Left lung (tissue), 10 donors: Measurements from ENCODE around the gene CYSRT1. TPM values are rescaled to one million over a fixed set of nuclear protein-coding genes. Genes with fewer than 3 reads are reported as not detected.
"Not testable (repeated sequence)": the region's sequence is repeated elsewhere in the genome, so short reads cannot be mapped to it uniquely, and the experiment has no call there.

ENCODE experiments used
- ATAC-seq: fragments of 200-7000 bp; cut with Tn5 transposase; one replicate; pipeline ENCODE4 v1.9.1; 2020; ENCODE audit warnings: moderate library complexity
- DNase-seq, 4 donors: peaks; one replicate each; pipeline ENCODE4 v3.0.0-alpha.2; 2013 to 2020
- H3K27ac ChIP-seq, 2 donors: fragments of 200-600 bp; sonication (generic) in 1 of 2; one replicate each; pipeline versions ENCODE4 v1.5.0 to v1.8.0; 2020 to 2021
- H3K27me3 ChIP-seq, 2 donors: fragments of 200-600 bp; sonication (generic) in 1 of 2; one replicate each; pipeline versions ENCODE4 v1.5.0 to v1.8.0; 2020 to 2021
- H3K36me3 ChIP-seq, 2 donors: fragments of 200-600 bp; sonication (generic) in 1 of 2; one replicate each; pipeline versions ENCODE4 v1.5.0 to v1.8.0; 2020 to 2021
- H3K4me1 ChIP-seq, 2 donors: fragments of 200-600 bp; one replicate each; pipeline ENCODE4 v1.8.0; 2021
- H3K4me3 ChIP-seq, 2 donors: fragments of 200-600 bp; sonication (generic) in 1 of 2; one replicate each; pipeline versions ENCODE4 v1.5.0 to v1.8.0; 2020 to 2021; ENCODE audit warnings: mild to moderate bottlenecking in 1 of 2
- H3K9me3 ChIP-seq, 2 donors: fragments of 200-600 bp; sonication (generic) in 1 of 2; one replicate each; pipeline versions ENCODE4 v1.5.0 to v1.8.0; 2020 to 2021
- intact Hi-C, 2 donors: fragments of 100-400 bp; cut with DNase I; formaldehyde crosslinking; loops; one replicate each; pipeline versions ENCODE4 v1.11.2 to v1.14.2; 2022
- polyA plus RNA-seq, 6 donors: library from polyadenylated mRNA; unstranded; fragments of 120-200 nt; gene quantifications; one replicate each; pipeline ENCODE4 v1.2.1, GENCODE V29; 2013; ENCODE audit not compliant: insufficient read length in 6 of 6
- total RNA-seq, 2 donors: library from RNA; stranded (reverse); fragmentation: NEBNext Ultra II Directional; extraction: Animal tissue kit (Norgen Biotek cat#: 25700); gene quantifications; one replicate each; pipeline ENCODE4 v1.2.1, GENCODE V29; 2021
- TF ChIP-seq, protein P1 (sequence below), 2 donors: fragments of 200-600 bp; sonication (generic) in 1 of 2; IDR thresholded peaks; one replicate each; pipeline versions ENCODE4 v1.5.0 to v1.8.0; 2021; ENCODE audit warnings: antibody characterized with exemption in 2 of 2
- donor health status: DM: no; HTN: yes; CAD: no.
- donor health status: DM: no; HTN: no; CAD: no.

Gene CYSRT1
- total and polyA plus RNA-seq, 8 donors = 0.44 to 3.7 (median 2.3) TPM

DNA sequence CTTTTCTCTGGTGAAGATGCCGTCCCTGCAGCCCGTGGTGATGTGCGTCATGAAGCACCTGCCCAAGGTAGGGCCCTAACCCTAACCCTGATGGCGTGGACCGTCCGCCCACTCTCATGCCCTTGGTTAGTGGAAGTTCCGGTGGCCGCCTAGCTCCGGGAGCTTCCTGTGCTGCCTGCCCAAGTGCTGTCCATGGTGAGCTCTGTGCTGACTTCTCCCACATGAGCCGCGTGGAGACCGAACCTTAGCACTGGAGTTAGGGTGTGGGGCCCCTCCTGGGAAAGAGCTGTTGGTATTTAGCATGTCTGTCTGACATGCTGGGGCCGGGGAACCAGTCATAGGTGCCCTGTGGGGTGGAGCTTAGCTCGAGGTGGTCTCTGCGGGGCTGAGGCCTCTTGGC, 31.4 kb downstream of the CYSRT1 start:
- H3K27me3 ChIP-seq = no peaks in the 10 kb centered on the region
- H3K27ac ChIP-seq = no peak overlapping the region
- intact Hi-C loops = no loop called here
- H3K4me1 ChIP-seq = peaks cover 13 to 28% of the 10 kb centered on the region in 2 donors
- peak overlapping the region; percentile 98 to 99 for H3K4me3 ChIP-seq
- ATAC-seq (no peak), DNase-seq (no peak)
- H3K36me3 ChIP-seq = peaks cover 0 to 27% of the 10 kb centered on the region in 2 donors
- no peaks in the 10 kb centered on the region for H3K9me3 ChIP-seq
- TF ChIP-seq, protein P1, sequence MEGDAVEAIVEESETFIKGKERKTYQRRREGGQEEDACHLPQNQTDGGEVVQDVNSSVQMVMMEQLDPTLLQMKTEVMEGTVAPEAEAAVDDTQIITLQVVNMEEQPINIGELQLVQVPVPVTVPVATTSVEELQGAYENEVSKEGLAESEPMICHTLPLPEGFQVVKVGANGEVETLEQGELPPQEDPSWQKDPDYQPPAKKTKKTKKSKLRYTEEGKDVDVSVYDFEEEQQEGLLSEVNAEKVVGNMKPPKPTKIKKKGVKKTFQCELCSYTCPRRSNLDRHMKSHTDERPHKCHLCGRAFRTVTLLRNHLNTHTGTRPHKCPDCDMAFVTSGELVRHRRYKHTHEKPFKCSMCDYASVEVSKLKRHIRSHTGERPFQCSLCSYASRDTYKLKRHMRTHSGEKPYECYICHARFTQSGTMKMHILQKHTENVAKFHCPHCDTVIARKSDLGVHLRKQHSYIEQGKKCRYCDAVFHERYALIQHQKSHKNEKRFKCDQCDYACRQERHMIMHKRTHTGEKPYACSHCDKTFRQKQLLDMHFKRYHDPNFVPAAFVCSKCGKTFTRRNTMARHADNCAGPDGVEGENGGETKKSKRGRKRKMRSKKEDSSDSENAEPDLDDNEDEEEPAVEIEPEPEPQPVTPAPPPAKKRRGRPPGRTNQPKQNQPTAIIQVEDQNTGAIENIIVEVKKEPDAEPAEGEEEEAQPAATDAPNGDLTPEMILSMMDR (IDR thresholded peaks at IDR 0.05) = no peak

DNA sequence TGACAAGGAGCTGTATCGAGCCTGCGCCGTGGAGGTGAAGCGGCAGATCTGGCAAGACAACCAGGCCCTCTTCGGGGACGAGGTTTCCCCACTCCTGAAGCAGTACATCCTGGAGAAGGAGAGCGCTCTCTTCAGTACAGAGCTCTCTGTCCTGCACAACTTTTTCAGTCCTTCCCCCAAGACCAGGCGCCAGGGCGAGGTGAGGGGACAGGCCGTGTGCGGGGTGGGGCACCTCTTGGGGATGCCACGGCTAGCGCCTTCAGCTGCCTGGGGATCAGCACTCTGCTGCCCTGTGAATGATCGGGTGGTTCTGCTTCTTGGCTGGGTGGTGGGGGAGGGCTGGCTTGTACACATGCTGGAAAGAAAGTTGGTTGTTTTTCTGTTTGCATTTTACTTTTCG, 31.9 kb downstream of the CYSRT1 start:
- TF ChIP-seq, protein P1 (IDR thresholded peaks at IDR 0.05) = no peak
- intact Hi-C loops = no loop called here
- Histone ChIP-seq H3K36me3 (peaks cover 0 to 27% of the 10 kb centered on the region in 2 donors), H3K27ac (no peak overlapping the region), H3K9me3 (no peaks in the 10 kb centered on the region), H3K27me3 (no peaks in the 10 kb centered on the region), H3K4me3 (peak overlapping the region in 1 of 2 donors; percentile 99), H3K4me1 (peaks cover 13 to 28% of the 10 kb centered on the region in 2 donors)
- ATAC-seq (no peak), DNase-seq (no peak)

DNA sequence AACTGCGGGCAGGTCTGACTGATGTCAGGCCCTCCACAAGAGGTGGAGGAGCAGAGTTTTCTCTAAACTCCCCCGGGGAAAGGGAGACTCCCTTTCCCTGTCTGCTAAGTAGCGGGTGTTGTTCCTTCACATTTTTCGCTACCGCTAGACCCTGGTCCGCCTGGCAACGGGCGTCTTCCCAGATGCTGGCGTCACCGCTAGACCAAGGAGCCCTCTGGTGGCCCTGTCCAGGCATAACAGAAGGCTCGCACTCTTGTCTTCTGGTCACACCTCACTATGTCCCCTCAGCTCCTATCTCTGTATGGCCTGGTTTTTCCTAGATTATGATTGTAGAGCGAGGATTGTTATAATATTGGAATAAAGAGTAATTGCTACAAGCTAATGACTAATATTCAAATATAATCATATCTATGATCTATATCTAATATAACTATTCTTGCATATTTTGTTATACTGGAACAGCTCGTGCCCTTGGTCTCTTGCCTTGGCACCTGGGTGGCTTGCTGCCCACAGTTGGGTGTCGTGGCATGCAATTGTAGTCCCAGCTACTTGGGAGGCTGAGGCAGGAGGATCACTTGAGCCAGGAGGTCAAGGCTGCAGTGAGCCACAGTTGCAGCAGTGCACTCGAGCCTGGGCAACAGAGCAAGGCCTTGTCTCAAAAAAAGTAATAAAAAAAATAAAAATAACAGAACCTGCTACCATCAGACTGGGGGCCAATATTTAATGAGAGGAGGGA, 37.4 kb downstream of the CYSRT1 start:
- H3K9me3 ChIP-seq, H3K27ac ChIP-seq, DNase-seq, H3K27me3 ChIP-seq, intact Hi-C loops, H3K4me3 ChIP-seq, H3K4me1 ChIP-seq: not testable (repeated sequence)
- ATAC-seq = peak; percentile 27
- peaks cover 0 to 56% of the 10 kb centered on the region in 2 donors for H3K36me3 ChIP-seq
- TF ChIP-seq, protein P1 (IDR thresholded peaks at IDR 0.05) = peak; percentile 50 to 52

DNA sequence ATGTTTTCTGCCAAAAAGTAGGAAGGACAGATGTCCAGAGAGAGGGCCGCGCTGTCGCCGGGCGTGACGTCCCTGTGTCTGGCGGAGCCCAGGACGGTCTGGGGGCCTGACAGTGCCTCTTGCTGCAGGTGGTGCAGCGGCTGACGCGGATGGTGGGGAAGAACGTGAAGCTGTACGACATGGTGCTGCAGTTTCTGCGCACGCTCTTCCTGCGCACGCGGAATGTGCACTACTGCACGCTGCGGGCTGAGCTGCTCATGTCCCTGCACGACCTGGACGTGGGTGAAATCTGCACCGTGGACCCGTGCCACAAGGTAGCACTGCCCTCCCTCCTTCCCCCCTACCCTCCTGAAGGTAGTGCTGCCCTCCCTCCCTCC, 37.9 kb downstream of the CYSRT1 start:
- H3K9me3 ChIP-seq = no peaks in the 10 kb centered on the region
- intact Hi-C loops = no loop called here
- DNase-seq (no peak), ATAC-seq (no peak)
- no peaks in the 10 kb centered on the region for H3K27me3 ChIP-seq
- H3K4me3 ChIP-seq = no peak overlapping the region
- no peak overlapping the region for H3K27ac ChIP-seq
- H3K4me1 ChIP-seq = peaks cover 2 to 5% of the 10 kb centered on the region in 2 donors
- peaks cover 0 to 59% of the 10 kb centered on the region in 2 donors for H3K36me3 ChIP-seq
- TF ChIP-seq, protein P1 (IDR thresholded peaks at IDR 0.05) = no peak

DNA sequence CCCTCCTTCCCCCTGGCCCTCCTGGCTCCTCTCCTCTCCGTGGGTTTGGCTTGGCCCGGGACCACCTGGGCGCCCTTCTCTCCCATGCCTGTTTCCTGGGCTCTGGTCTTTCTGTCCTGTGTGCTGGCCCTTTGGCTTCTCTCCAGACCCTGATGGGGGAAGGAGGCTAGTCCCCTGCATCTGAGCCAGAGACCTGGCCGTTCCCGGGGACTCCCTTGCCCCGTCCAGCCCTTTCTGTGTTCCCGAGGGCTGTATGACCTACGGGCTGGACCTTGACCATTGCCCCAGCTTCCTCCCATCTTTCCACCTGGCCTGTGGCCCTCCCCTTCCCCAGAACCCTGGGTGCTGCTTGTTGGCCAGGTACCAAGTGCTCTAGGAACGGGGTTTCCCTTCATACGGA, 38.5 kb downstream of the CYSRT1 start:
- no peak overlapping the region for H3K27ac ChIP-seq
- peaks cover 8 to 12% of the 10 kb centered on the region in 2 donors for H3K4me1 ChIP-seq
- ATAC-seq = no peak
- DNase-seq = no peak
- TF ChIP-seq, protein P1 (IDR thresholded peaks at IDR 0.05) = no peak
- intact Hi-C loops = no loop called here
- no peaks in the 10 kb centered on the region for H3K27me3 ChIP-seq
- no peak overlapping the region for H3K4me3 ChIP-seq
- peaks cover 0 to 56% of the 10 kb centered on the region in 2 donors for H3K36me3 ChIP-seq
- no peaks in the 10 kb centered on the region for H3K9me3 ChIP-seq
